Transverse colon (tissue), 4 donors: ENCODE data around the gene CDKN2D. TPM values are rescaled to one million over a fixed set of nuclear protein-coding genes. Genes with fewer than 3 reads are reported as not detected.

Experiments used
- DNase-seq: peaks from one replicate; pipeline ENCODE4 v3.0.0-alpha.2; 2019
- H3K27ac ChIP-seq, 4 donors: fragments of 200-600 bp; sonication (generic); 2 replicates each; pipeline ENCODE4 v1.5.1; 2016 to 2018; ENCODE audit warnings: inconsistent platforms in 4 of 4
- H3K27me3 ChIP-seq: fragments of 200-600 bp; sonication (generic); 2 replicates; pipeline ENCODE4 v1.5.1; 2017; ENCODE audit warnings: inconsistent platforms
- H3K36me3 ChIP-seq, 4 donors: fragments of 200-600 bp; sonication (generic); 2 replicates each; pipeline ENCODE4 v1.5.1; 2017 to 2019; ENCODE audit warnings: inconsistent platforms in 4 of 4
- H3K4me1 ChIP-seq, 4 donors: fragments of 200-600 bp; sonication (generic); 2 replicates each; pipeline ENCODE4 v1.5.1; 2017 to 2020; ENCODE audit warnings: inconsistent platforms in 4 of 4
- H3K4me3 ChIP-seq, 4 donors: fragments of 200-600 bp; sonication (generic); 1 replicate in 1 of 4; 2 replicates in 3 of 4; pipeline versions ENCODE4 v1.5.1 to v1.6.1; 2017 to 2019; ENCODE audit warnings: inconsistent platforms in 4 of 4
- H3K9me3 ChIP-seq, 2 donors: fragments of 200-600 bp; sonication (generic); 2 replicates each; pipeline ENCODE4 v1.5.1; 2017 to 2019; ENCODE audit warnings: inconsistent platforms in 2 of 2
- CTCF ChIP-seq, 5 experiments: fragments of 200-600 bp in 3 of 5; fragments of 450-650 bp in 2 of 5; sonication (generic) in 3 of 5; IDR thresholded peaks; 1 replicate in 2 of 5; 2 replicates in 3 of 5; pipeline ENCODE4 v1.5.1; 2016 to 2017; ENCODE audit warnings: antibody characterized with exemption in 5 of 5, inconsistent platforms in 3 of 5, mild to moderate bottlenecking in 2 of 5, moderate library complexity in 1 of 5
- EP300 ChIP-seq: sonication (generic); formaldehyde crosslinking; IDR thresholded peaks from one replicate; pipeline ENCODE4 v1.6.1; 2017; ENCODE audit warnings: antibody characterized with exemption, low read depth
- POLR2A ChIP-seq: fragments of 450-650 bp; IDR thresholded peaks from one replicate; pipeline ENCODE4 v1.6.1; 2016; ENCODE audit warnings: antibody characterized with exemption, mild to moderate bottlenecking, moderate library complexity
- POLR2AphosphoS5 ChIP-seq, 3 donors: sonication (generic); formaldehyde crosslinking; IDR thresholded peaks; one replicate each; pipeline ENCODE4 v1.6.1; 2016; ENCODE audit warnings: antibody characterized with exemption in 3 of 3
- WGBS, 2 donors: methylation state at CpG; one replicate each; pipeline ENCODE4 v1.1.5; 2018; ENCODE audit warnings: low coverage in 1 of 2; 5-methylcytosine and 5-hydroxymethylcytosine counted together
- in situ Hi-C, 4 donors: fragments of 200-750 bp; cut with MboI; loops; one replicate each; pipeline versions ENCODE4 v1.15.0 to v1.15.1; 2017; ENCODE audit warnings: low sequenced_read_pairs in 3 of 4, low pct_ligation_motif_present in 1 of 4, low pct_unique_long_range_greater_than_20kb in 1 of 4
- intact Hi-C: fragments of 100-400 bp; cut with DNase I; formaldehyde crosslinking; loops from one replicate; pipeline ENCODE4 v1.15.1; 2023; ENCODE audit warnings: low total_unique reads
- total RNA-seq, 4 donors: library from RNA; depleted of rRNA; stranded (reverse); fragments of >200 nt; gene quantifications; one replicate each; pipeline ENCODE4 v1.1.0, GENCODE V29; 2016

CDKN2D gene
- total RNA-seq, 4 donors from 2014 or later, result 4.9 to 11.4 (median 7.1) TPM

GRCh38 chr19:10555610-10555973, 13.2 kb downstream of the CDKN2D start:
- no peak for TF ChIP-seq EP300
- TF ChIP-seq POLR2AphosphoS5 (IDR thresholded peaks at IDR 0.05), result no peak
- TF ChIP-seq CTCF (IDR thresholded peaks at IDR 0.05), result no peak
- TF ChIP-seq POLR2A, result no peak
- no peak for DNase-seq
- H3K4me1 ChIP-seq, result peaks cover 0 to 27% (median 9%) of the 10 kb centered on the region in 4 donors
- intact Hi-C loops, result no loop called here
- no peaks in the 10 kb centered on the region for H3K27me3 ChIP-seq
- peaks cover 0 to 43% (median 20%) of the 10 kb centered on the region in 4 donors for H3K36me3 ChIP-seq
- no peaks in the 10 kb centered on the region for H3K9me3 ChIP-seq
- in situ Hi-C loops, result no loop called here
- no peak overlapping the region for H3K4me3 ChIP-seq
- no peak overlapping the region for H3K27ac ChIP-seq
- 85% methylated on average over 7 of the region's 7 CpGs; no CpG with 5 or more reads in 1 of the 2 donors for WGBS, 2 donors

GRCh38 chr19:10554760-10555609, 13.8 kb downstream of the CDKN2D start:
- Histone ChIP-seq H3K27me3 (no peaks in the 10 kb centered on the region), H3K36me3 (peaks cover 0 to 38% (median 19%) of the 10 kb centered on the region in 4 donors), H3K4me3 (no peak overlapping the region), H3K4me1 (peaks cover 3 to 33% (median 12%) of the 10 kb centered on the region in 4 donors), H3K27ac (no peak overlapping the region), H3K9me3 (no peaks in the 10 kb centered on the region)
- DNase-seq, result no peak
- 78 to 82% methylated on average over 9 to 17 of the region's 30 CpGs for WGBS, 2 donors
- in situ Hi-C loops (no loop called here), intact Hi-C loops (no loop called here)
- TF ChIP-seq EP300, result no peak
- no peak for TF ChIP-seq POLR2AphosphoS5 (IDR thresholded peaks at IDR 0.05)
- peak in 1 of 5 experiments; percentile 17 for TF ChIP-seq CTCF (IDR thresholded peaks at IDR 0.05)
- TF ChIP-seq POLR2A, result no peak

- 61% methylated on average over 11 of the region's 12 CpGs; no CpG with 5 or more reads in 1 of the 2 donors for WGBS, 2 donors
- Histone ChIP-seq H3K27me3 (no peaks in the 10 kb centered on the region), H3K4me3 (no peak overlapping the region), H3K4me1 (peaks cover 3 to 41% (median 13%) of the 10 kb centered on the region in 4 donors), H3K27ac (peak overlapping the region; percentile 10 to 35 (median 29)), H3K36me3 (peaks cover 0 to 36% (median 17%) of the 10 kb centered on the region in 4 donors), H3K9me3 (no peaks in the 10 kb centered on the region)
- peak; percentile 46 for DNase-seq
- no peak for TF ChIP-seq CTCF (IDR thresholded peaks at IDR 0.05)
- TF ChIP-seq EP300, result no peak
- no peak for TF ChIP-seq POLR2AphosphoS5 (IDR thresholded peaks at IDR 0.05)
- no peak for TF ChIP-seq POLR2A
- in situ Hi-C loops, result no loop called here
- intact Hi-C loops, result no loop called here
These were observed 14.8 kb downstream of the CDKN2D start for GRCh38 chr19:10553943-10554381.

GRCh38 chr19:10553087-10553667, 15.6 kb downstream of the CDKN2D start:
- intact Hi-C loops (no loop called here), in situ Hi-C loops (no loop called here)
- Histone ChIP-seq H3K4me1 (peaks cover 3 to 41% (median 13%) of the 10 kb centered on the region in 4 donors), H3K36me3 (peaks cover 0 to 43% (median 17%) of the 10 kb centered on the region in 4 donors), H3K27ac (peak overlapping the region; percentile 30 to 48 (median 34)), H3K4me3 (no peak overlapping the region), H3K9me3 (no peaks in the 10 kb centered on the region), H3K27me3 (no peaks in the 10 kb centered on the region)
- TF ChIP-seq CTCF (IDR thresholded peaks at IDR 0.05), result no peak
- TF ChIP-seq EP300, result no peak
- no peak for TF ChIP-seq POLR2A
- TF ChIP-seq POLR2AphosphoS5 (IDR thresholded peaks at IDR 0.05), result no peak
- DNase-seq, result no peak
- WGBS, 2 donors, result 44 to 65% methylated on average over 7 to 13 of the region's 13 CpGs
